BJ (cell line): ENCODE results near the gene ATP5F1C. TPM values are rescaled to one million over a fixed set of nuclear protein-coding genes. Genes with fewer than 3 reads are reported as not detected.

Source experiments
- CTCF ChIA-PET: fragments of 350-600 bp; formaldehyde crosslinking; extraction: SDS; loops from one replicate; lab custom pipeline; 2021; ENCODE audit warnings: antibody characterized with exemption, inconsistent platforms; lab: Yijun Ruan, JAX
- POLR2A ChIA-PET: fragments of 300-600 bp; sonication (Branson Sonifier 250); formaldehyde crosslinking; extraction: SDS; loops from one replicate; lab custom pipeline; 2021; ENCODE audit warnings: antibody characterized with exemption; lab: Charles Lee
- DNase-seq: peaks from one replicate; pipeline ENCODE4 v3.0.0-alpha.2; 2011; ENCODE audit warnings: low read depth
- H3K27me3 ChIP-seq: 2 replicates; pipeline ENCODE4 v1.6.0; 2011; ENCODE audit warnings: low read length; ENCODE audit not compliant: control insufficient read depth, insufficient read depth
- H3K36me3 ChIP-seq: 2 replicates; pipeline ENCODE4 v1.5.1; 2011; ENCODE audit warnings: low read length; ENCODE audit not compliant: control insufficient read depth, insufficient read depth
- H3K4me3 ChIP-seq: 2 replicates; pipeline ENCODE4 v1.5.1; 2011; ENCODE audit warnings: low read depth, mild to moderate bottlenecking, control low read depth, low read length
- CTCF ChIP-seq: IDR thresholded peaks from 2 replicates; pipeline ENCODE4 v1.5.1; 2011; ENCODE audit warnings: low read depth, mild to moderate bottlenecking, control low read depth, inconsistent platforms, low read length, moderate library complexity; ENCODE audit not compliant: insufficient read depth
- polyA plus RNA-seq: library from polyadenylated mRNA; depleted of rRNA; stranded (reverse); fragments of >200 nt; gene quantifications from 2 replicates; pipeline ENCODE4 v1.2.3, GENCODE V29; 2011; rRNA removed

ATP5F1C gene
- polyA plus RNA-seq, 1 experiment: 217 TPM

- ChIA-PET CTCF (interaction anchor here (0.6 kb wide), 1 partner anchor 10 kb away, joined by 3 read pairs; no protein-coding TSS in a partner anchor), POLR2A (no interaction called here)
- Histone ChIP-seq H3K27me3 (no peaks in the 10 kb centered on the region), H3K36me3 (no peaks in the 10 kb centered on the region), H3K4me3 (no peak overlapping the region)
- no peak for TF ChIP-seq CTCF
- no peak for DNase-seq
Measured at GRCh38 chr10:7855205-7855604, 67.2 kb downstream of the ATP5F1C start.

- H3K4me3 ChIP-seq: no peak overlapping the region
Measured at GRCh38 chr10:7856678-7857077, 68.7 kb downstream of the ATP5F1C start.

GRCh38 chr10:7857262-7857661 is 69.3 kb downstream of the ATP5F1C start:
- ChIA-PET CTCF (interaction anchor here (1.5 kb wide), 1 partner anchor 14 kb away, joined by 3 read pairs; no protein-coding TSS in a partner anchor), POLR2A (no interaction called here)
- Histone ChIP-seq H3K27me3 (no peaks in the 10 kb centered on the region), H3K36me3 (no peaks in the 10 kb centered on the region), H3K4me3 (no peak overlapping the region)
- TF ChIP-seq CTCF: no peak
- no peak for DNase-seq

More at GRCh38 chr10:7856678-7857077, 68.7 kb downstream of the ATP5F1C start:
- POLR2A ChIA-PET: no interaction called here
- Histone ChIP-seq H3K36me3 (no peaks in the 10 kb centered on the region), H3K27me3 (no peaks in the 10 kb centered on the region)
- no peak for DNase-seq
- CTCF ChIA-PET: interaction anchor here (0.8 to 1.5 kb wide), 2 partner anchors 15 to 1383 kb away, joined by 3 read pairs; no protein-coding TSS in a partner anchor
- TF ChIP-seq CTCF: no peak

Other genes with a start within 250 kb of the ATP5F1C start
- gene ITIH5, start 121.2 kb upstream of the ATP5F1C start, polyA plus RNA-seq: 8.9 and 10.3 TPM in 2 replicates
- not detected in 2 replicates for gene ITIH2, start 84.9 kb upstream of the ATP5F1C start, polyA plus RNA-seq
- 2.6 and 8.3 TPM in 2 replicates for gene KIN, start 184 bp upstream of the ATP5F1C start, polyA plus RNA-seq
- gene TAF3, start 30.3 kb downstream of the ATP5F1C start, polyA plus RNA-seq: 1.7 and 1.8 TPM in 2 replicates